Activated T-helper 2 cell treated with anti-CD3 and anti-CD28 coated beads, Interferon-gamma antibody, Interleukin-2, Interleukin-4, amounts not matched to agents 10 μg/mL and 5 μg/mL and 100 μg/mL, durations not matched to agents 14 hours and 24 hours and 36 hours (primary cell): ENCODE measurements around the gene ERVMER34-1. TPM values are rescaled to one million over a fixed set of nuclear protein-coding genes. Genes with fewer than 3 reads are reported as not detected.

Experiments
- total RNA-seq: library from RNA; stranded (reverse); gene quantifications from 2 replicates; pipeline ENCODE4 v1.2.3, GENCODE V29; 2022

ERVMER34-1 gene
- total RNA-seq, 1 donor from 2014 or later = not detected

Other genes with a start within 250 kb of the ERVMER34-1 start
- gene USP46, start 92.1 kb downstream of the ERVMER34-1 start, total RNA-seq = 7.7 and 8.9 TPM in 2 replicates
- 0.50 and 0.67 TPM in 2 replicates for gene RASL11B, start 110.9 kb upstream of the ERVMER34-1 start, total RNA-seq